SK-N-SH (cell line): ENCODE data around the gene ARFIP1. TPM values are rescaled to one million over a fixed set of nuclear protein-coding genes. Genes with fewer than 3 reads are reported as not detected.

Experiments used
- CTCF ChIA-PET: fragments of 300-600, 350-600 bp; formaldehyde crosslinking; extraction: SDS; loops from one replicate; lab custom pipeline; 2021; lab: Yijun Ruan, JAX
- POLR2A ChIA-PET: fragments of 350-600 bp; sonication (Branson Sonifier 250); formaldehyde crosslinking; extraction: SDS; loops from one replicate; lab custom pipeline; 2020; ENCODE audit warnings: antibody characterized with exemption, inconsistent platforms; lab: Yijun Ruan, JAX
- DNase-seq: peaks from one replicate; pipeline ENCODE4 v3.0.0; 2012
- H2AFZ ChIP-seq: fragments of 200-600 bp; sonication (generic); 2 replicates; pipeline ENCODE4 v1.8.1; 2016; ENCODE audit warnings: antibody characterized with exemption, mild to moderate bottlenecking, low read depth
- H3F3A ChIP-seq: fragments of 200-600 bp; sonication (generic); replicated peaks from 2 replicates; pipeline ENCODE3; 2016; ENCODE audit warnings: antibody characterized with exemption, mild to moderate bottlenecking; ENCODE audit not compliant: insufficient read depth
- H3K27ac ChIP-seq, 2 experiments: fragments of 200-500 bp in 1 of 2; fragments of 200-600 bp in 1 of 2; sonication (Bioruptor generic) in 1 of 2; sonication (generic), shearing (Covaris generic) in 1 of 2; 2 replicates each; pipeline versions ENCODE4 v1.5.1 to v1.6.1; 2014 to 2016; ENCODE audit warnings: low read depth in 2 of 2, inconsistent platforms in 1 of 2, low read length in 1 of 2, mild to moderate bottlenecking in 1 of 2, mixed read lengths in 1 of 2
- H3K27me3 ChIP-seq: fragments of 200-600 bp; sonication (generic), shearing (Covaris generic); 2 replicates; pipeline ENCODE4 v1.6.1; 2016; ENCODE audit warnings: mixed run types; ENCODE audit not compliant: insufficient read depth
- H3K36me3 ChIP-seq, 2 experiments: fragments of 200-500 bp in 1 of 2; fragments of 200-600 bp in 1 of 2; sonication (Bioruptor generic) in 1 of 2; sonication (generic) in 1 of 2; replicated peaks in 1 of 2; 2 replicates each; pipeline versions ENCODE3 to v1.5.1; 2014 to 2016; ENCODE audit warnings: low read length in 1 of 2, mild to moderate bottlenecking in 1 of 2; ENCODE audit not compliant: insufficient read depth in 2 of 2, control insufficient read depth in 1 of 2
- H3K4me1 ChIP-seq, 2 experiments: fragments of 200-500 bp in 1 of 2; fragments of 200-600 bp in 1 of 2; sonication (Bioruptor generic) in 1 of 2; sonication (generic), shearing (Covaris generic) in 1 of 2; 2 replicates each; pipeline versions ENCODE4 v1.5.1 to v1.6.1; 2014 to 2016; ENCODE audit warnings: low read depth in 1 of 2, low read length in 1 of 2, mixed run types in 1 of 2; ENCODE audit not compliant: insufficient read depth in 2 of 2, control insufficient read depth in 1 of 2
- H3K4me2 ChIP-seq: fragments of 200-600 bp; sonication (generic), shearing (Covaris generic); 2 replicates; pipeline ENCODE4 v1.6.1; 2017; ENCODE audit warnings: mixed run types
- H3K4me3 ChIP-seq, 2 experiments: fragments of 200-500 bp in 1 of 2; fragments of 200-600 bp in 1 of 2; sonication (Bioruptor generic) in 1 of 2; sonication (generic), shearing (Covaris generic) in 1 of 2; 2 replicates each; pipeline versions ENCODE4 v1.5.1 to v1.8.1; 2014 to 2016; ENCODE audit warnings: low read depth in 2 of 2, inconsistent platforms in 1 of 2, low read length in 1 of 2, mild to moderate bottlenecking in 1 of 2, mixed read lengths in 1 of 2, moderate library complexity in 1 of 2
- H3K79me2 ChIP-seq: fragments of 200-600 bp; sonication (generic); 2 replicates; pipeline ENCODE4 v1.8.1; 2017; ENCODE audit warnings: mild to moderate bottlenecking; ENCODE audit not compliant: insufficient read depth
- H3K9ac ChIP-seq: fragments of 200-600 bp; sonication (generic); 2 replicates; pipeline ENCODE4 v1.6.1; 2017; ENCODE audit warnings: mixed run types
- H3K9me2 ChIP-seq: fragments of 200-600 bp; sonication (generic); 2 replicates; pipeline ENCODE4 v1.6.1; 2017; ENCODE audit warnings: mixed run types
- H3K9me3 ChIP-seq: fragments of 200-600 bp; sonication (generic); 2 replicates; pipeline ENCODE4 v1.6.1; 2017; ENCODE audit warnings: mixed run types, mild to moderate bottlenecking, moderate library complexity
- H4K20me1 ChIP-seq: fragments of 200-600 bp; sonication (generic); 2 replicates; pipeline ENCODE4 v1.6.1; 2017; ENCODE audit warnings: mild to moderate bottlenecking, mixed run types; ENCODE audit not compliant: insufficient read depth
- EZH2phosphoT487 ChIP-seq: fragments of 200-600 bp; sonication (generic); IDR thresholded peaks from 2 replicates; pipeline ENCODE4 v1.6.1; 2017; ENCODE audit warnings: low read depth, mixed run types, mild to moderate bottlenecking, antibody characterized with exemption, moderate library complexity, borderline replicate concordance
- FOSL2 ChIP-seq: IDR thresholded peaks from 2 replicates; pipeline ENCODE4 v1.4.0; 2012; ENCODE audit warnings: low read depth, mild to moderate bottlenecking, moderate library complexity, borderline replicate concordance
- JUND ChIP-seq: IDR thresholded peaks from 2 replicates; pipeline ENCODE4 v1.4.0; 2012
- NRF1 ChIP-seq: IDR thresholded peaks from 2 replicates; pipeline ENCODE4 v1.6.1; 2012; ENCODE audit warnings: low read depth, mild to moderate bottlenecking, low read length
- POLR2AphosphoS5 ChIP-seq: IDR thresholded peaks from 2 replicates; pipeline ENCODE4 v1.6.1; 2012; ENCODE audit warnings: low read depth, low read length
- RCOR1 ChIP-seq: fragments of 150-350 bp; IDR thresholded peaks from 2 replicates; pipeline ENCODE4 v1.6.1; 2017; ENCODE audit warnings: antibody characterized with exemption, low read length
- SMC3 ChIP-seq: IDR thresholded peaks from 2 replicates; pipeline ENCODE4 v1.6.1; 2012; ENCODE audit warnings: low read depth, low read length, improper control_type of control experiment
- TAF1 ChIP-seq: IDR thresholded peaks from 2 replicates; pipeline ENCODE4 v1.6.1; 2012; ENCODE audit warnings: low read depth, mild to moderate bottlenecking, low read length, moderate library complexity, borderline replicate concordance
- YY1 ChIP-seq: IDR thresholded peaks from 2 replicates; pipeline ENCODE4 v1.4.0; 2012; ENCODE audit warnings: low read depth, mild to moderate bottlenecking
- WGBS: methylation state at CpG from one replicate; pipeline ENCODE4 v1.1.6; 2017; ENCODE audit warnings: low lambda C conversion rate; 5-methylcytosine and 5-hydroxymethylcytosine counted together
- polyA plus RNA-seq, 3 experiments: library from polyadenylated mRNA; depleted of rRNA; stranded (reverse); fragments of >200 nt; gene quantifications; 2 replicates each; pipeline ENCODE4 v1.2.3, GENCODE V29; 2012
- TF ChIP-seq, protein P1 (sequence below): IDR thresholded peaks from 2 replicates; pipeline ENCODE4 v1.4.0; 2012; ENCODE audit warnings: low read depth, borderline replicate concordance
- TF ChIP-seq, protein P2 (sequence below): fragments of 150-350 bp; IDR thresholded peaks from 2 replicates; pipeline ENCODE4 v1.6.1; 2016; ENCODE audit warnings: mild to moderate bottlenecking, low read depth, low read length
- TF ChIP-seq, protein P3 (sequence below): IDR thresholded peaks from 2 replicates; pipeline ENCODE4 v1.6.1; 2012; ENCODE audit warnings: mild to moderate bottlenecking, low read depth, low read length, moderate library complexity

The ARFIP1 gene
- polyA plus RNA-seq, 1 of the 3 experiments (the other 2 are of a cell fraction): 15.7 TPM

DNA sequence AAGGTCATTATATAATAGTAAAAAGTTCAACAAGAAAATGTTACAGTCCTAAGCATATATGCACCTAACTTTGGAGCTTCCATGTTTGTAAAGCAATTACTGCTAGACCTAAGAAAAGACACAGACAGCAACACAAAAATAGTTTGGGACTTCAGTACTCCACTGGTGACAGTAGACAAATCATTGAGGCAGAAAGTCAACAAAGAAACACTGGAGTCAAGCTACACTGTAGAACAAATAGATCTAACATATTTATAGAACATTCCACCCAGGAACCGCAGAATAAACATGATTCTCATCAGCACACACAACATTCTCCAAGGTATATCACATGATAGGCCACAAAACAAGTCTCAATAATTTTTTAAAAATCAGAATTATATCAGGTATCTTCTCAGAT, 42.6 kb downstream of the ARFIP1 start:
- Histone ChIP-seq H3K27me3 (no peaks in the 10 kb centered on the region), H3K4me2 (no peak overlapping the region), H2AFZ (no peak overlapping the region), H4K20me1 (no peaks in the 10 kb centered on the region), H3K79me2 (no peaks in the 10 kb centered on the region; the same call in none of the 2 replicates), H3K36me3 (peaks cover 0 to 11% of the 10 kb centered on the region in 2 experiments), H3K4me1 (no peaks in the 10 kb centered on the region), H3K4me3 (no peak overlapping the region), H3F3A (no peaks in the 10 kb centered on the region), H3K9ac (no peak overlapping the region), H3K9me3 (0 out of 2 replicates have a peak, but pooled peaks cover 2% of the 10 kb centered on the region), H3K9me2 (no peaks in the 10 kb centered on the region), H3K27ac (no peak overlapping the region)
- TF ChIP-seq FOSL2 (no peak), RCOR1 (no peak), TAF1 (no peak)
- TF ChIP-seq, protein P1, sequence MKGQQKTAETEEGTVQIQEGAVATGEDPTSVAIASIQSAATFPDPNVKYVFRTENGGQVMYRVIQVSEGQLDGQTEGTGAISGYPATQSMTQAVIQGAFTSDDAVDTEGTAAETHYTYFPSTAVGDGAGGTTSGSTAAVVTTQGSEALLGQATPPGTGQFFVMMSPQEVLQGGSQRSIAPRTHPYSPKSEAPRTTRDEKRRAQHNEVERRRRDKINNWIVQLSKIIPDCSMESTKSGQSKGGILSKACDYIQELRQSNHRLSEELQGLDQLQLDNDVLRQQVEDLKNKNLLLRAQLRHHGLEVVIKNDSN: no peak
- TF ChIP-seq, protein P2, sequence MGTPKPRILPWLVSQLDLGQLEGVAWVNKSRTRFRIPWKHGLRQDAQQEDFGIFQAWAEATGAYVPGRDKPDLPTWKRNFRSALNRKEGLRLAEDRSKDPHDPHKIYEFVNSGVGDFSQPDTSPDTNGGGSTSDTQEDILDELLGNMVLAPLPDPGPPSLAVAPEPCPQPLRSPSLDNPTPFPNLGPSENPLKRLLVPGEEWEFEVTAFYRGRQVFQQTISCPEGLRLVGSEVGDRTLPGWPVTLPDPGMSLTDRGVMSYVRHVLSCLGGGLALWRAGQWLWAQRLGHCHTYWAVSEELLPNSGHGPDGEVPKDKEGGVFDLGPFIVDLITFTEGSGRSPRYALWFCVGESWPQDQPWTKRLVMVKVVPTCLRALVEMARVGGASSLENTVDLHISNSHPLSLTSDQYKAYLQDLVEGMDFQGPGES: no peak
- DNase-seq: no peak
- WGBS: 96% methylated on average over 1 of the region's 1 CpG
- ChIA-PET CTCF (interaction anchor here (1.1 kb wide), 1 partner anchor 263 kb away, joined by 4 read pairs; no protein-coding TSS in a partner anchor), POLR2A (no interaction called here)

DNA sequence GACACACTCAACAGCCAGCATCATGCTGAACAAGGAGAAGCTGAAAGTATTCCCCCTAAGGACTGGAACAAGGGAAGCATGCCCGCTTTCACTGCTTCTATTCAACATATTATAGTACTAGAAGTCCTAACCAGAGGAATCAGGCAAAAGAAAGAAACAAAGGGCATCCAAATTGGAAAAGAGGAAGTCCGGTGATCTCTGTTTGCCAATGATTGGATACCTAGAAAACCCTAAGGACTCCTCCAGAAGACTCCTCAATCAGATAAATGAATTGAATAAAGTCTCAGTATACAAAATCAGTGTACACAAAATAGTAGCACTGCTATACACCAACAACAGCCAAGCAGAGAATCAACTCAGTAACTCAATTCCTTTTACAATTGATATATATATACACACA, 44.8 kb downstream of the ARFIP1 start:
- H3K4me1 ChIP-seq: no peaks in the 10 kb centered on the region
- peaks cover 0 to 6% of the 10 kb centered on the region in 2 experiments for H3K36me3 ChIP-seq
- H3F3A ChIP-seq: no peaks in the 10 kb centered on the region
- H3K79me2 ChIP-seq: peaks cover 5% of the 10 kb centered on the region
- DNase-seq: no peak
- TF ChIP-seq SMC3 (no peak), YY1 (no peak), EZH2phosphoT487 (no peak), FOSL2 (no peak), NRF1 (no peak), JUND (no peak), TAF1 (no peak), POLR2AphosphoS5 (no peak), RCOR1 (no peak)
- TF ChIP-seq, protein P2: no peak
- TF ChIP-seq, protein P3, sequence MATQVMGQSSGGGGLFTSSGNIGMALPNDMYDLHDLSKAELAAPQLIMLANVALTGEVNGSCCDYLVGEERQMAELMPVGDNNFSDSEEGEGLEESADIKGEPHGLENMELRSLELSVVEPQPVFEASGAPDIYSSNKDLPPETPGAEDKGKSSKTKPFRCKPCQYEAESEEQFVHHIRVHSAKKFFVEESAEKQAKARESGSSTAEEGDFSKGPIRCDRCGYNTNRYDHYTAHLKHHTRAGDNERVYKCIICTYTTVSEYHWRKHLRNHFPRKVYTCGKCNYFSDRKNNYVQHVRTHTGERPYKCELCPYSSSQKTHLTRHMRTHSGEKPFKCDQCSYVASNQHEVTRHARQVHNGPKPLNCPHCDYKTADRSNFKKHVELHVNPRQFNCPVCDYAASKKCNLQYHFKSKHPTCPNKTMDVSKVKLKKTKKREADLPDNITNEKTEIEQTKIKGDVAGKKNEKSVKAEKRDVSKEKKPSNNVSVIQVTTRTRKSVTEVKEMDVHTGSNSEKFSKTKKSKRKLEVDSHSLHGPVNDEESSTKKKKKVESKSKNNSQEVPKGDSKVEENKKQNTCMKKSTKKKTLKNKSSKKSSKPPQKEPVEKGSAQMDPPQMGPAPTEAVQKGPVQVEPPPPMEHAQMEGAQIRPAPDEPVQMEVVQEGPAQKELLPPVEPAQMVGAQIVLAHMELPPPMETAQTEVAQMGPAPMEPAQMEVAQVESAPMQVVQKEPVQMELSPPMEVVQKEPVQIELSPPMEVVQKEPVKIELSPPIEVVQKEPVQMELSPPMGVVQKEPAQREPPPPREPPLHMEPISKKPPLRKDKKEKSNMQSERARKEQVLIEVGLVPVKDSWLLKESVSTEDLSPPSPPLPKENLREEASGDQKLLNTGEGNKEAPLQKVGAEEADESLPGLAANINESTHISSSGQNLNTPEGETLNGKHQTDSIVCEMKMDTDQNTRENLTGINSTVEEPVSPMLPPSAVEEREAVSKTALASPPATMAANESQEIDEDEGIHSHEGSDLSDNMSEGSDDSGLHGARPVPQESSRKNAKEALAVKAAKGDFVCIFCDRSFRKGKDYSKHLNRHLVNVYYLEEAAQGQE: no peak
- no peak overlapping the region for H3K9ac ChIP-seq
- H3K9me2 ChIP-seq: no peaks in the 10 kb centered on the region
- no peak overlapping the region for H3K27ac ChIP-seq
- no peaks in the 10 kb centered on the region for H4K20me1 ChIP-seq
- no peak overlapping the region for H3K4me3 ChIP-seq
- ChIA-PET POLR2A (no interaction called here), CTCF (no interaction called here)
- no peak overlapping the region for H2AFZ ChIP-seq
- WGBS: 91% methylated on average over 2 of the region's 2 CpGs
- H3K9me3 ChIP-seq: no peaks in the 10 kb centered on the region
- no peaks in the 10 kb centered on the region for H3K27me3 ChIP-seq
- H3K4me2 ChIP-seq: no peak overlapping the region
